Keratinocyte (primary cell): ENCODE data around the gene OSTF1. TPM values are rescaled to one million over a fixed set of nuclear protein-coding genes. Genes with fewer than 3 reads are reported as not detected.

Experiments used
- DNase-seq: peaks from one replicate; pipeline ENCODE4 v3.0.0-alpha.2; 2011; ENCODE audit warnings: low read depth, missing footprints, low spot score
- FAIRE-seq: peaks from 2 replicates; lab custom pipeline; 2011; peaks lifted over from hg19 to GRCh38; lab: Jason Lieb, UNC
- H2AFZ ChIP-seq: 2 replicates; pipeline ENCODE4 v1.6.0; 2012; ENCODE audit warnings: low read length, control low read depth, inconsistent platforms; ENCODE audit not compliant: control insufficient read depth
- H3K27ac ChIP-seq: 2 replicates; pipeline ENCODE4 v1.5.1; 2011; ENCODE audit warnings: low read length; ENCODE audit not compliant: control insufficient read depth, insufficient read depth
- H3K27me3 ChIP-seq: 3 replicates; pipeline ENCODE4 v1.6.0; 2011; ENCODE audit warnings: low read length; ENCODE audit not compliant: control insufficient read depth, insufficient read depth; ENCODE audit errors: extremely low read depth
- H3K36me3 ChIP-seq, 2 experiments: 2 replicates in 1 of 2; 3 replicates in 1 of 2; pipeline ENCODE4 v1.5.1; 2011; ENCODE audit warnings: low read length in 2 of 2, mild to moderate bottlenecking in 1 of 2; ENCODE audit not compliant: control insufficient read depth in 2 of 2, insufficient read depth in 2 of 2; ENCODE audit errors: extremely low read depth in 1 of 2
- H3K4me1 ChIP-seq: 3 replicates; pipeline ENCODE4 v1.5.1; 2011; ENCODE audit warnings: low read length; ENCODE audit not compliant: control insufficient read depth, insufficient read depth; ENCODE audit errors: extremely low read depth
- H3K4me2 ChIP-seq: 3 replicates; pipeline ENCODE4 v1.6.0; 2011; ENCODE audit warnings: low read depth, low read length; ENCODE audit not compliant: control insufficient read depth, insufficient read depth; ENCODE audit errors: extremely low read depth
- H3K4me3 ChIP-seq, 3 experiments: fragments of 200-600 bp in 1 of 3; sonication (generic) in 1 of 3; 2 replicates in 2 of 3; 3 replicates in 1 of 3; pipeline ENCODE4 v1.5.1; 2011 to 2016; ENCODE audit warnings: low read length in 3 of 3, mild to moderate bottlenecking in 3 of 3, control low read depth in 2 of 3, inconsistent platforms in 1 of 3, low read depth in 1 of 3, mixed read lengths in 1 of 3, mixed run types in 1 of 3, moderate library complexity in 1 of 3; ENCODE audit not compliant: control insufficient read depth in 2 of 3, insufficient read depth in 2 of 3; ENCODE audit errors: extremely low read depth in 1 of 3
- H3K79me2 ChIP-seq: 2 replicates; pipeline ENCODE4 v1.6.0; 2012; ENCODE audit warnings: low read length; ENCODE audit not compliant: control insufficient read depth, insufficient read depth
- H3K9ac ChIP-seq: 3 replicates; pipeline ENCODE4 v1.6.0; 2011; ENCODE audit warnings: low read length; ENCODE audit not compliant: control insufficient read depth, insufficient read depth; ENCODE audit errors: extremely low read depth
- H3K9me1 ChIP-seq: 3 replicates; pipeline ENCODE4 v1.6.0; 2011; ENCODE audit warnings: low read length; ENCODE audit not compliant: control insufficient read depth, insufficient read depth; ENCODE audit errors: extremely low read depth
- H3K9me3 ChIP-seq: 2 replicates; pipeline ENCODE4 v1.5.1; 2012; ENCODE audit warnings: low read depth, low read length; ENCODE audit not compliant: control insufficient read depth
- H4K20me1 ChIP-seq: 3 replicates; pipeline ENCODE4 v1.6.0; 2011; ENCODE audit warnings: low read length; ENCODE audit not compliant: control insufficient read depth, insufficient read depth; ENCODE audit errors: extremely low read depth
- EZH2 ChIP-seq: IDR thresholded peaks from one replicate; pipeline ENCODE4 v1.6.1; 2012; ENCODE audit warnings: inconsistent platforms, mild to moderate bottlenecking, low read length, moderate library complexity
- dilution Hi-C: fragments of 300-500 bp; cut with MboI; formaldehyde crosslinking; loops from one replicate; pipeline ENCODE4 v1.7.0; 2020; ENCODE audit warnings: low sequenced_read_pairs; ENCODE audit not compliant: extremely low pct_ligation_motif_present
- polyA plus RNA-seq, 5 experiments: library from polyadenylated mRNA; depleted of rRNA in 3 of 5; stranded (reverse) in 3 of 5; stranded (forward) in 1 of 5; unstranded in 1 of 5; fragments of >200 nt; gene quantifications; 1 replicate in 1 of 5; 2 replicates in 3 of 5; 3 replicates in 1 of 5; pipeline versions ENCODE4 v1.2.1 to v1.2.3, GENCODE V29; 2011 to 2012; ENCODE audit warnings: missing spikeins in 2 of 5, low read depth in 1 of 5, low replicate concordance in 1 of 5
- TF ChIP-seq, protein P1 (sequence below), 3 experiments: IDR thresholded peaks in 1 of 3; conservative IDR thresholded peaks in 1 of 3; optimal IDR thresholded peaks in 1 of 3; 2 replicates in 2 of 3; 3 replicates in 1 of 3; pipeline versions ENCODE3 to v1.5.1; 2011; ENCODE audit warnings: low read length in 3 of 3, mild to moderate bottlenecking in 3 of 3, moderate library complexity in 2 of 3, control low read depth in 1 of 3, inconsistent platforms in 1 of 3; ENCODE audit not compliant: insufficient read depth in 2 of 3; ENCODE audit errors: extremely low read depth in 1 of 3

The OSTF1 gene
- polyA plus RNA-seq, 1 donor (not counting 4 experiments of a cell fraction or from before 2014, with no cell fraction given): 39.2 TPM

GRCh38 chr9:75146229-75146628 is 57.9 kb downstream of the OSTF1 start:
- no peaks in the 10 kb centered on the region for H3K79me2 ChIP-seq
- FAIRE-seq (no peak), DNase-seq (no peak)
- peaks cover 3 to 12% of the 10 kb centered on the region in 2 experiments for H3K36me3 ChIP-seq
- H3K27ac ChIP-seq: no peak overlapping the region
- no peak overlapping the region for H3K9ac ChIP-seq
- H2AFZ ChIP-seq: no peak overlapping the region
- H3K4me3 ChIP-seq: no peak overlapping the region
- H3K27me3 ChIP-seq: no peaks in the 10 kb centered on the region
- dilution Hi-C loops: no loop called here
- TF ChIP-seq EZH2: no peak
- TF ChIP-seq, protein P1, sequence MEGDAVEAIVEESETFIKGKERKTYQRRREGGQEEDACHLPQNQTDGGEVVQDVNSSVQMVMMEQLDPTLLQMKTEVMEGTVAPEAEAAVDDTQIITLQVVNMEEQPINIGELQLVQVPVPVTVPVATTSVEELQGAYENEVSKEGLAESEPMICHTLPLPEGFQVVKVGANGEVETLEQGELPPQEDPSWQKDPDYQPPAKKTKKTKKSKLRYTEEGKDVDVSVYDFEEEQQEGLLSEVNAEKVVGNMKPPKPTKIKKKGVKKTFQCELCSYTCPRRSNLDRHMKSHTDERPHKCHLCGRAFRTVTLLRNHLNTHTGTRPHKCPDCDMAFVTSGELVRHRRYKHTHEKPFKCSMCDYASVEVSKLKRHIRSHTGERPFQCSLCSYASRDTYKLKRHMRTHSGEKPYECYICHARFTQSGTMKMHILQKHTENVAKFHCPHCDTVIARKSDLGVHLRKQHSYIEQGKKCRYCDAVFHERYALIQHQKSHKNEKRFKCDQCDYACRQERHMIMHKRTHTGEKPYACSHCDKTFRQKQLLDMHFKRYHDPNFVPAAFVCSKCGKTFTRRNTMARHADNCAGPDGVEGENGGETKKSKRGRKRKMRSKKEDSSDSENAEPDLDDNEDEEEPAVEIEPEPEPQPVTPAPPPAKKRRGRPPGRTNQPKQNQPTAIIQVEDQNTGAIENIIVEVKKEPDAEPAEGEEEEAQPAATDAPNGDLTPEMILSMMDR (optimal IDR thresholded peaks at IDR 0.05 in 1 of 3, IDR thresholded peaks at IDR 0.05 in 1 of 3, conservative IDR thresholded peaks at IDR 0.05 in 1 of 3; ENCODE audit: extremely low read depth in 1 of 3, insufficient read depth in 2 of 3, low read length in 3 of 3): no peak
- no peaks in the 10 kb centered on the region for H4K20me1 ChIP-seq
- H3K4me2 ChIP-seq: no peak overlapping the region
- no peaks in the 10 kb centered on the region for H3K9me1 ChIP-seq
- no peaks in the 10 kb centered on the region for H3K4me1 ChIP-seq
- H3K9me3 ChIP-seq: no peaks in the 10 kb centered on the region

- H3K9ac ChIP-seq: no peak overlapping the region
- H3K36me3 ChIP-seq: peaks cover 0 to 13% of the 10 kb centered on the region in 2 experiments
- no peak overlapping the region for H2AFZ ChIP-seq
- H4K20me1 ChIP-seq: no peaks in the 10 kb centered on the region
- H3K27ac ChIP-seq: no peak overlapping the region
- no peak overlapping the region for H3K4me2 ChIP-seq
- DNase-seq (no peak), FAIRE-seq (no peak)
- no peaks in the 10 kb centered on the region for H3K79me2 ChIP-seq
- no peaks in the 10 kb centered on the region for H3K4me1 ChIP-seq
- H3K9me1 ChIP-seq: no peaks in the 10 kb centered on the region
- no peaks in the 10 kb centered on the region for H3K9me3 ChIP-seq
- dilution Hi-C loops: no loop called here
- no peak overlapping the region for H3K4me3 ChIP-seq
- H3K27me3 ChIP-seq: no peaks in the 10 kb centered on the region
- TF ChIP-seq EZH2: no peak
- TF ChIP-seq, protein P1 (optimal IDR thresholded peaks at IDR 0.05 in 1 of 3, IDR thresholded peaks at IDR 0.05 in 1 of 3, conservative IDR thresholded peaks at IDR 0.05 in 1 of 3; ENCODE audit: extremely low read depth in 1 of 3, insufficient read depth in 2 of 3, low read length in 3 of 3): no peak
Observed at GRCh38 chr9:75147638-75148037, 59.3 kb downstream of the OSTF1 start.
